Right cardiac atrium (tissue), 5 donors: ENCODE measurements around the gene PLXNA2. TPM values are rescaled to one million over a fixed set of nuclear protein-coding genes. Genes with fewer than 3 reads are reported as not detected.

Experiments
- ATAC-seq, 2 donors: fragments of 200-7000 bp; cut with Tn5 transposase; one replicate each; pipeline versions ENCODE4 v1.8.0 to v1.9.1; 2020; ENCODE audit warnings: moderate library complexity in 2 of 2, mild to moderate bottlenecking in 1 of 2
- DNase-seq, 3 donors: peaks; one replicate each; pipeline ENCODE4 v3.0.0-alpha.2; 2020
- H3K27ac ChIP-seq: one replicate; pipeline ENCODE4 v1.5.1; 2013; ENCODE audit warnings: mild to moderate bottlenecking, low read length, control low read depth, moderate library complexity
- H3K27me3 ChIP-seq: one replicate; pipeline ENCODE4 v1.6.1; 2013; ENCODE audit not compliant: control insufficient read depth, insufficient read depth
- H3K4me1 ChIP-seq: one replicate; pipeline ENCODE4 v1.6.1; 2013; ENCODE audit warnings: low read length; ENCODE audit not compliant: control insufficient read depth, insufficient read depth
- H3K4me3 ChIP-seq: one replicate; pipeline ENCODE4 v1.5.1; 2013; ENCODE audit warnings: low read length, control low read depth
- H3K9me3 ChIP-seq: one replicate; pipeline ENCODE4 v1.6.1; 2013; ENCODE audit warnings: low read length; ENCODE audit not compliant: control insufficient read depth
- WGBS: extraction: QIAGEN DNeasy Blood & Tissue Kit; methylation state at CpG from one replicate; pipeline ENCODE4 v1.1.7; 2013; 5-methylcytosine and 5-hydroxymethylcytosine counted together
- intact Hi-C, 4 donors: fragments of 100-400 bp; cut with DNase I; formaldehyde crosslinking; loops; one replicate each; pipeline versions ENCODE4 v1.11.0 to v1.14.0; 2022 to 2023
- polyA plus RNA-seq: library from polyadenylated mRNA; stranded (reverse); fragments of 200-250 nt; gene quantifications from one replicate; pipeline ENCODE4 v1.2.3, GENCODE V29; 2013
- total RNA-seq, 4 donors: library from RNA; stranded (reverse); fragmentation: NEBNext Ultra II Directional; extraction: Animal tissue kit (Norgen Biotek cat#: 25700); gene quantifications; one replicate each; pipeline ENCODE4 v1.2.1, GENCODE V29; 2021
- donor health status: healthy with polysubstance abuse.
- donor health status: DM: no; HTN: yes; CAD: no.
- donor health status: DM: no; HTN: no; CAD: no.
- donor health status: DM: no; HTN: yes; CAD: no; lungs with severe emphysema.
- donor health status: DM: yes; HTN: yes; CAD: no.

PLXNA2 gene
- total and polyA plus RNA-seq, 5 donors = 7.3 to 26.6 (median 16.4) TPM

- intact Hi-C loops = no loop called here
Measured at GRCh38 chr1:208251015-208251414, 6.8 kb upstream of the PLXNA2 start.

DNA sequence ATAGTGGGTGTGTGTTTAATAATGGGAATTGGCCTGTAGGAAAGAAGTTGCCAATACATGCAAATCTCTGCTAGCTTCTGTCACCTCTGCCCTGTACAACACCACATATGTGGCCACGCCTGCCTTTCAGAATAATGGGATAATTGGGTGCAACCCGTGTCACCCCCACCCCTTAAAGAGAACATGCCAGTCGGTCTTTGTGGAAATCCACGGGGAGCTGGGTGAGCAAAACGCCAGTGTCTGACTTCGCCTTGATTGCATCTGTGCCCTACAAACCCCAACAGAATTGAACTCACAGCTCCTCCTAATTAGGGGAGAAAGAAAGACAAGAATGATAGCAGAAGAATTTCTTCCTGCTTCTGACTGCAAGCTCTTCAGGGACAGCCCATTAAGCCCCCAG is 6.4 kb upstream of the PLXNA2 start:
- Histone ChIP-seq H3K27ac (no peak overlapping the region), H3K4me1 (no peaks in the 10 kb centered on the region), H3K9me3 (no peaks in the 10 kb centered on the region), H3K27me3 (no peaks in the 10 kb centered on the region), H3K4me3 (no peak overlapping the region)
- 64% methylated on average over 6 of the region's 6 CpGs for WGBS
- DNase-seq = no peak
- ATAC-seq = no peak
- intact Hi-C loops = no loop called here

More at GRCh38 chr1:208251015-208251414, 6.8 kb upstream of the PLXNA2 start:
- Histone ChIP-seq H3K9me3 (no peaks in the 10 kb centered on the region), H3K4me3 (no peak overlapping the region), H3K27ac (no peak overlapping the region), H3K27me3 (no peaks in the 10 kb centered on the region), H3K4me1 (no peaks in the 10 kb centered on the region)
- WGBS = 74% methylated on average over 5 of the region's 5 CpGs
- DNase-seq (no peak), ATAC-seq (no peak)

DNA sequence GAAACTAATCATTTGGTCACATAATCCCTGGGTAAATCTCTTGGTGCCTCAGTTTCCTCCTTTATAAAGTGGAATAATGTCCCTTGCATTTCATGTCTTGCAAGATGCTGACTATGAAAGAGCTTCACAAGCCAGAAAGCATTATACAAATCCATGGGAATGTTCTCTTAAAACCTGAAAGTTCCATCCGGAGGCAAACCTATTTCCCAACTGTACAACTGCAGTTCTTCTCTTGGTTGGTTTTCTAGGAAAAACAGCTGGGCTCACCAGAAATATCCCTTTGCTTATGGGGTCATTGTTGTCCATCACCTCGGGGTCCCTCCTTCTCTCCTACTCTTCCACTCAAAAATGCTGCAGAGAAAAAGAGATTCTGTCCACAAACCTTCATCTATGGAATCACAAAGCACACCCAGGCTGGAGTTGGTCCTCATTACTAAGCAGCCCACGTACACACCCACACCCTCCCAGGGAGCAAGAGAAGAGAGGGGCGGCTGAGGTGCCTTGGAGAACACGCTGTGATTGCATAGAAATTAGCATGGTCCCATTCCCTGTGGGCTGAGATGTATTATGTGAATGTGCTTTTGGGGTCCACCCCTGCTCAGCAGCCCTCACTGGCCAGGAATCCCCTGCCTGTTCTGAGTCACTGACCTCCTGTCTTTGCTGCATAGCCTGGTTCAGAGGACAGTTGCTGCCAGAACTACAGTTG is 5.0 kb upstream of the PLXNA2 start:
- no peak for ATAC-seq
- 85% methylated on average over 5 of the region's 5 CpGs for WGBS
- intact Hi-C loops = loop anchor here (5.0 to 10.0 kb wide), 4 partner anchors 94 to 227 kb away; no protein-coding TSS in a partner anchor

DNA sequence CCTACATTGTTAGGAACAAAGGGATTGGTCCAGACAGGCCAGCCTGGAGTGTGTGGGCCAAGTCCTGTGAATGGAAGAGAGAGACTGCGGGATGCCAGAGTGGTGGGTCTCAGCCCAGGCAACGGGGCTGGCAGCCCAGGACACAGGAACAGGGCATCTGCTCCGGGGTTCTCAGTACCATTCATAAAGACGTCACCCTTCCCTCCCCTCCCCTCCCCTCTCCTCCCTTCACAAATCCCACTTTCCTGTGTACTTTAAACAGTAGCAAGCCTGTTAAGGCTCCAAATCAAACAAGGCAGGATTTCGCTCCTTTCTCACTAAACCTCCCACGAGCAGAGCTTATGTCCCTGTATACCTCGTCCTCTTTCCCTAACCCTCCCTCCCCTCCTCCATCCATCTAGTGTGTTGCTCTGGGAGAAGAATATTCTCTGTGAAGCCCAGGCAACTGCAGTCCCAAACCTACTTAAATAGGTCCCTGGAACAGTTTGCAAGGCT is 4.2 kb upstream of the PLXNA2 start:
- Histone ChIP-seq H3K4me1 (no peaks in the 10 kb centered on the region), H3K27me3 (no peaks in the 10 kb centered on the region), H3K4me3 (no peak overlapping the region), H3K27ac (no peak overlapping the region), H3K9me3 (no peaks in the 10 kb centered on the region)
- ATAC-seq (no peak), DNase-seq (no peak)
- intact Hi-C loops = loop anchor here (5.0 to 10.0 kb wide), 4 partner anchors 94 to 226 kb away; no protein-coding TSS in a partner anchor
- whole genome bisulfite sequencing = 64% methylated on average over 7 of the region's 7 CpGs

More for the DNA sequence above, 5.0 kb upstream of the PLXNA2 start:
- Histone ChIP-seq H3K27ac (no peak overlapping the region), H3K4me1 (no peaks in the 10 kb centered on the region), H3K27me3 (no peaks in the 10 kb centered on the region), H3K4me3 (no peak overlapping the region), H3K9me3 (no peaks in the 10 kb centered on the region)
- DNase-seq = no peak

DNA sequence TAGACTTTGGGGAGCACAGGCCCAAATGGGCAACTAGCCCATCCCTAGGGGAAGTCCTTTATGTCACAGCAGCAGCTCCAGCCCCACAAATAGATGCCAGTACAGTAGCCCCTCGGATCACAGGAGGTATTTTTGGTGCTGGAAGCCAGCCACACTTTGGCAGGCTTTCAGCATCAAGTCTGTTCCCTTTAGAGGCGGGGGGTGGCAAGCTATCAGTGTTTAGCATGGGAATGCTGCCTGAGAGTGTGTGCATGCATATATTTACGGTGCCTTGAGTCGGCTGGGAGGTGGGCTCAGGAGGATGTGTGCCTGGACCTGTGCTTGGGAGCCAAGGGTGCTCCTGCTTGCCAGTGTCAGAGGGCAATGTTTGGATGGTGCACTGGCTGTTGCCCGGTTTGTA is 3.5 kb upstream of the PLXNA2 start:
- H3K4me1 ChIP-seq = no peaks in the 10 kb centered on the region
- 53% methylated on average over 5 of the region's 5 CpGs for WGBS
- intact Hi-C loops = loop anchor here (5.0 to 10.0 kb wide), 4 partner anchors 93 to 225 kb away; no protein-coding TSS in a partner anchor
- no peak overlapping the region for H3K27ac ChIP-seq
- no peaks in the 10 kb centered on the region for H3K27me3 ChIP-seq
- H3K4me3 ChIP-seq = no peak overlapping the region
- ATAC-seq = no peak
- no peak for DNase-seq
- H3K9me3 ChIP-seq = no peaks in the 10 kb centered on the region

GRCh38 chr1:208245185-208245705 is 1.1 kb upstream of the PLXNA2 start:
- intact Hi-C loops = loop anchor here (2.0 to 10.0 kb wide), 5 partner anchors 90 to 224 kb away; no protein-coding TSS in a partner anchor
- ATAC-seq (peak; percentile 85 to 87), DNase-seq (peak; percentile 93 to 97 (median 93))
- H3K9me3 ChIP-seq = no peaks in the 10 kb centered on the region
- H3K27me3 ChIP-seq = no peaks in the 10 kb centered on the region
- H3K4me1 ChIP-seq = peaks cover 6% of the 10 kb centered on the region
- peak overlapping the region; percentile 37 for H3K27ac ChIP-seq
- peak overlapping the region; percentile 96 for H3K4me3 ChIP-seq
- WGBS = 7% methylated on average over 22 of the region's 22 CpGs

GRCh38 chr1:208243527-208243966 is 637 bp downstream of the PLXNA2 start:
- Histone ChIP-seq H3K27me3 (no peaks in the 10 kb centered on the region), H3K27ac (peak overlapping the region; percentile 86), H3K9me3 (no peaks in the 10 kb centered on the region), H3K4me1 (peaks cover 11% of the 10 kb centered on the region), H3K4me3 (peak overlapping the region; percentile 96)
- DNase-seq (peak in 1 of 3 donors; percentile 59), ATAC-seq (peak; percentile 15 to 17)
- under 1% methylated on average over 54 of the region's 54 CpGs for WGBS
- intact Hi-C loops = loop anchor here (5.0 to 10.0 kb wide), 5 partner anchors 89 to 219 kb away; no protein-coding TSS in a partner anchor

GRCh38 chr1:208242941-208243526 is 1.1 kb downstream of the PLXNA2 start:
- DNase-seq (peak in 2 of 3 donors; percentile 71 to 72), ATAC-seq (peak; percentile 12 to 13)
- WGBS = 2% methylated on average over 54 of the region's 54 CpGs
- intact Hi-C loops = loop anchor here (5.0 to 10.0 kb wide), 5 partner anchors 88 to 218 kb away; no protein-coding TSS in a partner anchor
- Histone ChIP-seq H3K27ac (peak overlapping the region; percentile 86), H3K9me3 (no peaks in the 10 kb centered on the region), H3K4me1 (peaks cover 11% of the 10 kb centered on the region), H3K4me3 (peak overlapping the region; percentile 96), H3K27me3 (no peaks in the 10 kb centered on the region)

GRCh38 chr1:208242146-208242545 is 2.0 kb downstream of the PLXNA2 start:
- Histone ChIP-seq H3K27ac (peak overlapping the region; percentile 44), H3K4me3 (peak overlapping the region; percentile 96), H3K4me1 (peaks cover 11% of the 10 kb centered on the region), H3K27me3 (no peaks in the 10 kb centered on the region), H3K9me3 (no peaks in the 10 kb centered on the region)
- no peak for ATAC-seq
- 60% methylated on average over 3 of the region's 3 CpGs for WGBS
- DNase-seq = no peak
- intact Hi-C loops = loop anchor here (5.0 to 10.0 kb wide), 5 partner anchors 87 to 217 kb away; no protein-coding TSS in a partner anchor

- WGBS = 52% methylated on average over 5 of the region's 5 CpGs
Measured at GRCh38 chr1:208241512-208241911, 2.7 kb downstream of the PLXNA2 start.

More at GRCh38 chr1:208241512-208241911, 2.7 kb downstream of the PLXNA2 start:
- DNase-seq = no peak
- H3K4me3 ChIP-seq = peak overlapping the region; percentile 96
- H3K27ac ChIP-seq = peak overlapping the region; percentile 6
- intact Hi-C loops = loop anchor here (5.0 to 10.0 kb wide), 5 partner anchors 87 to 217 kb away; no protein-coding TSS in a partner anchor
- no peak for ATAC-seq
- no peaks in the 10 kb centered on the region for H3K9me3 ChIP-seq
- no peaks in the 10 kb centered on the region for H3K27me3 ChIP-seq
- peaks cover 14% of the 10 kb centered on the region for H3K4me1 ChIP-seq
